Measurements from ENCODE around the gene AEBP1.

GRCh38 chr7:44077061-44077460, 27.1 kb upstream of the AEBP1 start:
- no peak for TF ChIP-seq JUN (CRISPR knock-in tag; IDR thresholded peaks at IDR 0.05)
- TF ChIP-seq, protein P1, sequence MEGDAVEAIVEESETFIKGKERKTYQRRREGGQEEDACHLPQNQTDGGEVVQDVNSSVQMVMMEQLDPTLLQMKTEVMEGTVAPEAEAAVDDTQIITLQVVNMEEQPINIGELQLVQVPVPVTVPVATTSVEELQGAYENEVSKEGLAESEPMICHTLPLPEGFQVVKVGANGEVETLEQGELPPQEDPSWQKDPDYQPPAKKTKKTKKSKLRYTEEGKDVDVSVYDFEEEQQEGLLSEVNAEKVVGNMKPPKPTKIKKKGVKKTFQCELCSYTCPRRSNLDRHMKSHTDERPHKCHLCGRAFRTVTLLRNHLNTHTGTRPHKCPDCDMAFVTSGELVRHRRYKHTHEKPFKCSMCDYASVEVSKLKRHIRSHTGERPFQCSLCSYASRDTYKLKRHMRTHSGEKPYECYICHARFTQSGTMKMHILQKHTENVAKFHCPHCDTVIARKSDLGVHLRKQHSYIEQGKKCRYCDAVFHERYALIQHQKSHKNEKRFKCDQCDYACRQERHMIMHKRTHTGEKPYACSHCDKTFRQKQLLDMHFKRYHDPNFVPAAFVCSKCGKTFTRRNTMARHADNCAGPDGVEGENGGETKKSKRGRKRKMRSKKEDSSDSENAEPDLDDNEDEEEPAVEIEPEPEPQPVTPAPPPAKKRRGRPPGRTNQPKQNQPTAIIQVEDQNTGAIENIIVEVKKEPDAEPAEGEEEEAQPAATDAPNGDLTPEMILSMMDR (IDR thresholded peaks at IDR 0.05), result no peak
- no peak for TF ChIP-seq ATF6 (CRISPR knock-in tag; IDR thresholded peaks at IDR 0.05)
- no peak for TF ChIP-seq NR2C2 (CRISPR knock-in tag; IDR thresholded peaks at IDR 0.05)
- no peak for TF ChIP-seq JAZF1 (CRISPR knock-in tag; IDR thresholded peaks at IDR 0.05)
- no peak for TF ChIP-seq ELF4 (CRISPR knock-in tag; IDR thresholded peaks at IDR 0.05; ENCODE audit: low read depth)
- TF ChIP-seq, protein P2, sequence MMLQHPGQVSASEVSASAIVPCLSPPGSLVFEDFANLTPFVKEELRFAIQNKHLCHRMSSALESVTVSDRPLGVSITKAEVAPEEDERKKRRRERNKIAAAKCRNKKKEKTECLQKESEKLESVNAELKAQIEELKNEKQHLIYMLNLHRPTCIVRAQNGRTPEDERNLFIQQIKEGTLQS (CRISPR knock-in tag; conservative IDR thresholded peaks at IDR 0.05), result no peak
- TF ChIP-seq, protein P3, sequence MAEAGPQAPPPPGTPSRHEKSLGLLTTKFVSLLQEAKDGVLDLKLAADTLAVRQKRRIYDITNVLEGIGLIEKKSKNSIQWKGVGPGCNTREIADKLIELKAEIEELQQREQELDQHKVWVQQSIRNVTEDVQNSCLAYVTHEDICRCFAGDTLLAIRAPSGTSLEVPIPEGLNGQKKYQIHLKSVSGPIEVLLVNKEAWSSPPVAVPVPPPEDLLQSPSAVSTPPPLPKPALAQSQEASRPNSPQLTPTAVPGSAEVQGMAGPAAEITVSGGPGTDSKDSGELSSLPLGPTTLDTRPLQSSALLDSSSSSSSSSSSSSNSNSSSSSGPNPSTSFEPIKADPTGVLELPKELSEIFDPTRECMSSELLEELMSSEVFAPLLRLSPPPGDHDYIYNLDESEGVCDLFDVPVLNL (CRISPR knock-in tag; IDR thresholded peaks at IDR 0.05; ENCODE audit: borderline replicate concordance, low read depth), result no peak
- TF ChIP-seq NR1H2 (CRISPR knock-in tag; IDR thresholded peaks at IDR 0.05), result no peak
- TF ChIP-seq ATF2 (CRISPR knock-in tag; IDR thresholded peaks at IDR 0.05; ENCODE audit: borderline replicate concordance, low read depth), result no peak
- TF ChIP-seq NFE2L1 (CRISPR knock-in tag; IDR thresholded peaks at IDR 0.05), result no peak
- no peak for TF ChIP-seq CBFB (CRISPR knock-in tag; IDR thresholded peaks at IDR 0.05; ENCODE audit: low read depth)

Data from WTC11 (cell line).